HG03196 (cell line): ENCODE measurements around the gene SCGB1C2.

Source experiments
- ATAC-seq: cut with Tn5 transposase; IDR thresholded peaks from one replicate; pipeline ENCODE4 v1.9.1; 2021; ENCODE audit not compliant: unreplicated experiment

SCGB1C2 gene

DNA sequence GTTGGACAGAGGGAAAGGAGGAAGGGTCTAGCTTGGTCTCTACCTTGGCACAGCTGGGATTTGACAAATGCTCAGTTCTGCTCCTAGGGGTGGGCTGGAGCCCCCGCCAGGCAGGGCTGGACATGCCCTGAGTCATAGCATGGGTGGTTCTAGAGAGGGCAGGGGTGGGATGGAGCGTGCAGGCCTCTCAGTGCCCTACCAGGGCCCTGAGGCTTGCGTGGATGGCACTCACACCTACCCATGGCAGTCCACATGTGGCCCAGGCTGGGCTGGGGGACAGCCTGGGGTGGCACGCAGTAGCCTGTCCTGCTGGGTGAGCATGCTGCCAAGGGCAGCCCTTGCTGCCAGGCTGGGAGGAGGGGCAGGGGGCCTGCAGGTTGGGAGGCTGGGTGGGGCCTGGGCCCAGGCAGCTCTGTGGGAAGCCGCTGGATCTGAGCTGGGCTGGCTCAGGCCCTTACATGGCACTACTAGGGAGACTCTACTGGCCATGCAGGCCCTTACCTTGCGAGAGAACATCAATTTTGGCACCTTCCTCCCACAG lies 32.8 kb downstream of the SCGB1C2 start:
- ATAC-seq: no peak

DNA sequence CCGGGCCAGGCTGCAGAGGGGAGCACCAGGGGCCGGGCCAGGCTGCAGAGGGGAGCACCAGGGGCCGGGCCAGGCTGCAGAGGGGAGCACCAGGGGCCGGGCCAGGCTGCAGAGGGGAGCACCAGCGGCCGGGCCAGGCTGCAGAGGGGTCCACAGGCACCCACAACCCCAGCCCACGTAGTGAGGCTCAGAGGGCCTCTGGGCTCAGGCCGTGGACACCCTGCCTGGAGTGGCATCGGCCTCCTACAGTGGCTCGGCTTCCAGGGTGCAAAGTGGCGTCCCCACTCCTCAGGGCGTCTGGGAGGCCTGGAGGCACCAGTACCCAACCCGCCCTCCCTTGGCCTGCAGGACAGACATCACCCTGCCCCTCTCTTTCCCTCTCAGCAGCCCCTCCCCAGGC lies 34.5 kb downstream of the SCGB1C2 start:
- no peak for ATAC-seq

DNA sequence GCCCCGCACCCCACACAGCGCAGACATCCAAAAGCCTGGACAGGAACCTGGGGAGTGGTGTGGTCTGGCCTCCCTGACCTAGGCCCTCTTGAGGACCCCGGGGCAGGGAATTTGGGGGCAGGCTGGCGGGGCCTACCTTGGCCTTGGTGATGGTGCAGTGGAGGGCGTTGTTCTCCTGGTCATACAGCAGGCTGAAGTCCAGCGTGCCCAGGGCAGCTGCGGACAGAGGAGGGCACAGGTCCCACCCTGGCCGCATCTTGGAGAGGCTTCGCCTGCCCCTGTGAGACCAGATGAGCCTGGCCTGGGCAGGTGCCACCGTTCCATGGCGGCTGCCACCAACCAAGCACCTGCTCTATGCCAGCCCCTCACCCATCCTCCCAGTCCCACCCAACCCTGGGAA lies 35.0 kb downstream of the SCGB1C2 start:
- no peak for ATAC-seq

DNA sequence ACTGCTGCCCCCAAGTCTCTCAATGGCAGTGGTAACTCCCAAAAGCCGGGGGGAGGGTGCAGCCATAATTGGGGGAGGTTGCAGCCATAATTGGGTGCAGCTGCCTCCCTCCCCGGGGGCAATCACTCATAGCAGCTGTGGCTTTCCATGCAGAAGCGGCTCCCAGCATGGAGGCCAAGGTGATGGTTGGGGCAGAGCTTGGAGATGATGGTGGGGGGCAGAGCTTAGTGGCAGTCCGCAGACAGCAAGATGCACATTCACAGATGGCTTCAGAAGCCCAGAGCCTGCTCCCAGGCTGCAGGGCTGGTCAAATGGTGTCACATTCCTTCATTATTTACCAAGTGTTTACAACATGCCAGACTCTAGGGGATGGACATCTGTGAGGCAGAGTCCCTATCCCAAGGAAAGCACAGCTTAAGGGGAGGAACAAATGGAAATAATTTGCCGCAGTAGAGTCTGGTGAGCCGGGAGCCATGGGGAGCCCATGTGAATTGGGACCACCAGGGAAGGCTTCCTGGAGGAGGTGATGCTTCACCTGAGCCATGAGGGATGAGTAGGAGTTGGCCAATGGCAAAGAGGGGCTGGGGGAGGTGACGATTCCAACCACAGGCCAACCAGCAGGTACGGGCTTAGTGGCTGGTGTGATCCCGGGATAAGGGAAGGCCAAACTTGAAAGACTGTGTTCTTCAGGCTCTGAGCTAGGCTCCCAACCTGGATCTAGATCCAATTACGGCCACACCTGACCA lies 36.0 kb downstream of the SCGB1C2 start:
- no peak for ATAC-seq

DNA sequence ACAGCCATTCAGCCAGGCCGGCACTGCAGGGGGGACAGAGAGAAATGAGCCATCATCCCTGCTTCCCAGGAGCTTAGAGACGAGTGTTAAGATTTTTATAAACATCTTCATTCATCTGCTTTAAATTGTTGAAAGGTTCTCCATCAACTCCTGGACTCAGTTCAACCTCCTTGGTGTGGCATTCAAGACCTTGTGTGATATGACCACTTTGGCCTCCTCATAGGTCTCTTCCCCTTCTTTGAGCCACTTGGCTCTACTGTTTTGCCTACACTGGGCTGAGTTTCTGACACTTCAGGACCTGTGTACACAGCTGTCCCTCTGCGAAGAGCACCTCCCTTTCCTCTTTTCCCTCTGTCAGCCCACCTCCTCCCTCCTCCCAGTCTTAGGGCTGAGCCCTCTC lies 39.8 kb downstream of the SCGB1C2 start:
- ATAC-seq: no peak

DNA sequence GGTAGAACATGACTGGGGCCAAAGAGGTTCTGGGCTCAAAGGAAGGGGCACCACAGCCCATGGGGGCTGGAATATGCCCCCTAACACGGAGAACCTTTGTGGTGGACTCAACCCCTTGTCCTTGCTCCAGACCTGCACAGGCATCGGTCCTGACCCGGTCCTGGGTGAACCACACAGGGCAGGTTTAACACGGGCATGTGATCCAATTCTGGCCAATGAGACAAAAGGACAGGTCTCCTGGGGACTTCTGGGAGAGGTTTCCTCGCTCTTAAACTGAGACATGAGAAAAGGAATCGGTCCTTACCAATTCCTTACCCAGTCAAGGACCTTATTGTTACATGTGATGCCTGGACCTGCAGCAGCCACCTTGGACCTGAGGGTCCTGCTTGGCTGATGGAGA lies 40.4 kb downstream of the SCGB1C2 start:
- no peak for ATAC-seq

DNA sequence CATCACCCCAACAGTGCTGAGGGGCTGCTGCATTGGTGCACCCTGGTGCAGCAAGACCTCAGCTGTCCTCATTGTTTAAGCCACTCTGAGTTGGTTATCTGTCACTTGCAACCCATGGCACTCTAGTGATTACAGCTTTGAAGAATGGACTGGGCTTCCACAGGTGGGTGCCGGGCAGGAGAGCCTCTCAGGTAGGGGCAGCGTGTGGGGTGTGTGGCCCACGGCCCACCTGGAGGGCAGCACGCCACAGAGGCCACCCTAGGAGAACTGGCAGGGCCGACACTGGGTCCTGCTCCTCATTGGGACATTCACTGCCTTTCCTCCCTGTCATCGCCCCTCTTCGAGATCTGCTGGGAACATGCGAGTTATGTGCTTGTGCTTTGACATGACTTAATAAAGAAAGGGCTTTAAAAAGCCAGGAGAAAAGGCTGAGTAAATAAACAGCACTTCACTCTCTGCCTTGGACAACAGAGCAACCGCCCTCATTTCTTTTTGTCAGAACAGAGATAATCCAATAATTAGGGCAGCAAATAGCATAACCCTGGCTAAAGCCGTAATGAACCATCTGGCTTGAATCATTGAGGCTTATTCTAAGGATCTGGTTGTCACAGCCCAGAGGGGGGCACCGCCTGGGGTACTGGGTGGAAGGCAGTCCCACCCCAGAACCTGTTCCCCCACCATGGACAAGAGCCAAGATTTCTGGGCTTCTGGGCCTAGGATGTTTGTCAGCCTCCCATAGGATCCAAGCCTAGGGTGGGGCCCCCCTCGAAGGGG lies 41.1 kb downstream of the SCGB1C2 start:
- no peak for ATAC-seq

DNA sequence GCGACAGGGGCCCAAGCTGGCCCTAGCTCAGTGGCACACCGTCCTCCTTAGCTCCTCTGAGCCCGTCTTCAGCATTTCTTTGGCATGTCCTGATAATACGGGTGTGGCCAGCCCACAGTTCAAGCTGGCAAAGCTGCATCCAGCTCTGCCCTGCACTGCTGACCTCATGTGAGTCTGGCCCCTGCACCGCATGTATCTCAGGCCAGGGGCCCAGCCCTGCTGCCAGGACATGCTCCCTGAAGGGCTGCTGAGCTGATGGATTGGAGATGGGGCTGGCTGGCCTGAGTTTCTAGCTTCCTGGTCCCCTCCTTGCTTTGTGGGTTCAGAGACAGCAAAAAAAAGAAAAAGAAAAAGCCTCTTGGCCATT lies 41.7 kb downstream of the SCGB1C2 start:
- ATAC-seq: no peak

DNA sequence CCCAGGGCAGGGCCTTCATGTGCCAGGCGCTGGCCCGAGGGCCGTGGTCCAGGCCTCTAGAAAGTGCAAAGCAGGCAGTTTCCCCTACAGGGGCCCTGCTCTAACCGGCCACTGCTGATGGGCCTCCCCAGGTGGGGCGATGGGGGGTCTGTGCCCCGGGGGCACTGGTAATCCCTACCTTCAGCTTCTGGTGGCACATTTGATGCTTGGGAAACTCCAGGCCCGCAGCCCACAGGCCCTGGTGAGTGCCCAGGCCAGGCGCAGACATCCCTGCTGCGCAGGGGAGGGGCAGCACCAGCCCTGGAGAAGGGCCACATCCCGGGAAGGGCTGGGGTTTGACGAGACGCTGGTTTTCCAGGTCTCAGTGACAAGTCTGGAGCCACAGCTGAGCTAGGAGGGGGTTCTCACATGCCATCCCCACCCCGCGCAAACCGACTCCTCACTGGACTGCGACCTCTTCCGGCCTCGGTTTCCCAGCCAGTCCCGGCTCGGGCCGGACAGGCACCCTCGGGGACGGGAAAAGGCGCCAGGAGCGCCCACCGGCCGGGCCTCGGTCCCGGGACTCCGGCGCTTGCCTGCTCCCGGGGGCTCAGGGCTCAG lies 42.5 kb downstream of the SCGB1C2 start:
- ATAC-seq: no peak

DNA sequence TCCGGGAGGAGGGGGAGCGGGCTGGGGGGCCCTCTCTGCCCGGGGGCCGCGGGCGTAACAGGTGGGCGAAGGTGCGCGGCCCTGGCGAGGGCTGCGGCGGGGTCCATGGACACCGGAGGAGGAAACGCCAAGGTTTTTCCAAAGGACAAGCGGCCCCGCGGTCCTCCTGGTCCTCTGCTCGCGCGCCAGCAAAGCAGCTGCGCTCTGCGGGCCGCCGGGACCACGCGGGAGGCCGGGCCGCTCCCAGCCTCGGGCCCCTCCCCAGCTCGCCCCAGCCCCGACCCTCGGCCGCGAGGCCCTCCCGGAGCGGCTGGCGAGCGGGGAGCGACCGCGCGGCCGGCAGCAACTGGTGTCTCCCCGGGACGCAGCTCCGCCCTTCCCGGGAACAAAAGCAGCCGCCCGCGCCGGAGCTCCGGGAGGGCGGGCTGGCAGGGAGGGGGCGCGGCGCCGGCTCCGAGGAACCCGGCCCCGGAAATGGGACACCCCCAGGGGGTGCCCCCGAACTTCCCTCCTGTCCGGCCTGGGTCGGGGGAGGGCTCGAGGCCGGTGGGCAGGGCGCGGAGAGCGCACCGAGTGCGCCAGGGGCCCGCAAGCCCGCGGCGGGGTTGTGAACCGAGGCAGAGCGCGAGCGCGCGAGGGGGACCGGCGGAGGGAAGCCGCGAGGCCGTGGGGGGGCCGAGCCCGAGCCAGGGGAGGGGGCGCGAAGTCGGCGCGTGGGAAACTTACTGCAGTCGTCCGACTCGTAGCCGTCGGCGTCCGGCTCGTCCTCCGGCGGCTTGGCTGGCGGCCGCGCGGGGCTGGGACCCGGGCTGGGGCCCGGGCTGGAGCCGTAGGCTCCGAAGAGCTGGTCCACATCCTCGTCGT lies 43.2 kb downstream of the SCGB1C2 start:
- no peak for ATAC-seq

DNA sequence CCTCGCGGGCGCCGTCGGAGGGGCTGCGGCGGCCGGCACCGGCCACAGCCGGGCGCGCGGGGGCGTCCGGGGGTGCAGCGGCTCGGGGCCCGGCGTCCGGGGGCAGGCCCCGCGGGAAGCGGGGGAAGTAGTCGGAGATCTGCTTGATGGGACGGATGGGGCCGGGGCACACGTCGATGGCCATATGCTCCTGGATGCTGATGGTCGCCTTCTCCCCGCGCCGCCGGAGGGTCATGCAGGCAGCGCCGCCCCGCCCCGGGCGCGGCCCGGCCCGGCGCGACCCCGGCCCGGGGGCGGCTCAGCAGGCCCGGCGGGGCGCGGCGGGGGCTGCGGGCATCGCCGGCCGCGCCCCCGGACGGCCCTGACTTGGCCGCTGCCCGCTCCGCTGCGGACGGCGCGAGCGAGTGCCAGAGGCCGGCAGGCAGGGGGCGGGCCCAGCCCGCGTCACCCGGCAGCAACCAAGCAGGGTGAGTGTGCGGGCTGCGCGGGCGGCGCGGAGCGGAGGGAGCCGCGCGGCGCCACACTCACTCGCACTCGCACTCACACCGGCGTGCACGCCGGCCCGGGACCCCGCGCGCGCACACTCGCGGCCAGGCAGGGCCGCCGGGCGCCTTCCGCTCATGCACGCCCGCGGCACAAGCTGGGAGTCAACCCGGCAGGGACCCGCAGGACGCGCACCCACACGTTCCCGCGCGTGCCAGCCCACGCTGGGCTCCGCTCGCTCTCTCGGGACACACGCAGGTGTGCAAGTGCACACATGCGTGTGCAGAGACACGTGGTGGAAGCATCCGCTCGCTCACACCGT lies 44.1 kb downstream of the SCGB1C2 start, which contains the start of gene DOC2B:
Gene DOC2B, minus strand, starts transcription at position 406 of the 805 bp plus-strand sequence. Its CDS starts 171 bp downstream, at position 235.
- ATAC-seq: no peak

DNA sequence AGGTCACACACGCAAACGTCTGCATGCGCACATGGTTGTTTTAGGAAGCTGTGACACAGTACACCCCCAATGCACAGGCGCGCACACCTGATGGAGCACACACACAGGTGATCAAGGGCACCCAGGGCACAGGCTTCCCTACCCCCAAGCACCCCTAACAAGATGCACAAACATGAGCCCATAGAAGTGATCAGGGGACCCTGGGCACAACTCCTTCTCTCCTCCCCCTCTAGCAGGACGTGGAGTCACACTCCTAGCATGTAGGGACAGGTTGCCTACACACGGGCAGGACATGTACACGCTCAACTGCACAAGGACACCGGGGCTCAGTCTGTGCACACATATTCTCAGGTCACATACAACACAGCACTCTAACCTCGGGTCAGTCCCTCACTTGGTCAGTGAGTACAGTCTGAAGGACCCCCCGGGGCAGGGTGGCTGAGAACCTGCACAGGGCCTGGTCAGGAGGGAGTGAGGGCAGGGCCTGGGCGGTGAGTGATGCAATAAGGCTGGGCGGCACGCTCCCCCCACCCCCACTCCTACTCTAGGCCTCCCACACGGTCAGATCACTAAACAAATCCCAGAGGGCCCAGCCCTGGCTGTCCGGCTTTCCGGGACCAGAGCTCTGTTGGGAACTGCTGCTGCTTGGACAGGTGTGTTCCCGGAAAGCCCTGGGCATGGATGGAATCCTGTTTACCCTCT lies 44.8 kb downstream of the SCGB1C2 start:
- ATAC-seq: no peak

DNA sequence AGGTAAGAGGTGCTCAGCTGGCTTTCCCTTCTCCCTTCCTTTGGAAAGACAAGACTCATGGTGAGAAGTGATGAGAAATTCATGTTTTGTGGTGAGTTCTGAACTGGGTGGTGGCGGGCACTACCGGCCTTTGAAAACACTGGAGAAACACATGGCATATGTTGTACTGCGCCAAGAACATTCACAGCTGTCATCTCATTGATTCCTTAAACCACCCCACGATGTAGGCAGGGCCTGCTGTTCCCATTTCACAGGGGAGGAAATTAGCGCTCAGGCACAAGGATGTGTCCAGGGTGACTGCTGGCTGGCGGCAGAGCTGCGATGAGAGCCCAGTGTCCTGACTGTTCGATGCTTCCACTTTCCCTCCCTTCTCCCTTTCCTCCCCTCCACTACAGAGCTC lies 45.7 kb downstream of the SCGB1C2 start:
- ATAC-seq: no peak

DNA sequence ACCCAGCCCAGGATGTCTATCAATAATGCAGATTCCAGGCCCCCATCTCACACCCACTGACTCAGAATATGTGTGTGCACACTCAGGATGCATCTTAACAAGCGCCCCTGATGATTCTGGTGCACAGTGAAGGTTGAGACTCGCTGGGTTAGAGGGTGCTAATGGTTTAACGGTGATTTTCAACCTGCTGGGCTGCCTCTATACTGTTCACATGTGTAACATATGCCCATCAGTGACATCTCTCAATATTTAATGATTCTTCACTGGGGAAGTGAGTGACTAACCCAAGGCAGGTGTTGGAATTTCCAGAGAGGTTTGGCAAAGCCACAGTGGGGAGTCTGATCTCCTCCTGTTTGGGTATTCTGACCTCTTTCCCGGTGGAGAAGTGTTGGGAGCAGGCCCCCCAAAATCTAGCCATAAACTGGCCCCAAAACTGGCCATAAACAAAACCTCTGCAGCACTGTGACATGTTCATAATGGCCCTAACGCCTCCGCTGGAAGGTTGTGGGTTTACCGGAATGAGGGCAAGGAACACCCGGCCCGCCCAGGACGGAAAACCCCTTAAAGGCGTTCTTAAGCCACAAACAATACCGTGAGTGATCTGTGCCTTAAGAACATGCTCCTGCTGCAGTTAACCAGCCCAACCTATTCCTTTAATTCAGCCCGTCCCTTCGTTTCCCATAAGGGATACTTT lies 48.2 kb downstream of the SCGB1C2 start:
- ATAC-seq: no peak

DNA sequence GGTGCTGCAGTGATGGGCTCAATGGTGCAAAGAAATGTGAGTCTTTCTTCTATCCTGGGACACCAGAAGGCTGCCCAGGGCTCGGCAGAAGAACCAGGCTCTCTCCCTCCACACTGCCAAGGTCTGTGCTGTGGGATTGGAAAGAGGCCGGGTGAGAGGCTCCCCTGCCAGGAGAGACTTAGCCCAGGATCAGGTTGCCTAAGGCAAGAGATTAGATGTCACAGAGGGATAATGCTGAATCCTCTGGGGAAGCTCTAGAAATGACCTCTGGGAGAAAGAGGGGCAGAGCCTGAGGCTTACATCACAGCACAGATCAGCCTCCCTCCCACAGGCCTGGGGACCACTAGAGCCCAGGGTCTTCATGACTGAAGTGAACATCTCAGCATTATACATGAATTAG lies 49.8 kb downstream of the SCGB1C2 start:
- ATAC-seq: no peak
